Inferior parietal cortex (tissue), 1 donor: ENCODE measurements around the gene ATP2A2.

Experiments used
- DNase-seq: peaks from one replicate; pipeline ENCODE4 v3.0.0-alpha.2; 2016; ENCODE audit errors: extremely low spot score

Gene ATP2A2

DNA sequence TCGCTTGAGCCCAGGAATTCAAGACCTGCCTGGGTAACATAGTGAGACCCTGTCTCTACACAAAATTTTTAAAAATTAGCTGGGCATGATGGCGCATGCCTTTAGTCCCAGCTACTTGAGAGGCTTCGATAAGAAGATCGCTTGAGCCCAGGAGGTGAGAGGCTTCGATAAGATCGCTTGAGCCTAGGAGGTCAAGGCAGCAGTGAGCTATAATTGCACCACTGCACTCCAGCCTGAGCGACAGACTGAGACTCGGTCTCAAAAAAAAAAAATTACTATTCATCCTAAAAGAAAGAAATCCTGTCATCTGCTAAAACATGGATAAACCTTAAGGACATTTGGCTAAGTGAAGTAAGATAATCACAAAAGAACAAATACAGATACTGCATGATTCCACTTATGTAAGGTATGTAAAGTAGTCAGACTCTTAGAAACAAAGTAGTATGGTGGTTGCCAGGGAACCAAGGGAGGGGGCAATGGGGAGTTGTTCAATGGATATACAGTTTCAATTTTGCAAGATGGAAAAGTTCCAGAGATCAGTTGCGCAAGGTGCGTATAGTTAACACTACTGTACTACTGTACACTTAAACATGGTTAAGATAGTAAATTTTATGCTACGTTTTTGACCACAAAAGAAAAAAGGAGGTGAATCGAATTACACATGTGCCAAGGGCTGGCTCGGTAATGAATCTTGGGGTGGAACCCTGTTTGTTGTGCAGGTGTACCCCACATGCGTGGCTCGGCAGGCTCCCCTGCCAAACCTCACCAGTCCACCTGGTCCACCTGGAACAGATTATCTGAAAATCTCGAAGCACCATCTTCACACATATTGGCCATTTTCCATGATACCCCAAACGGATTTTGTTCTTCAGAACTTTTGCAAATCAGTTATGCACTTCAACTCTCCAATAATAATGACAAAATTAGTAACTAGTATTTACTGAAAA lies 18.3 kb upstream of the ATP2A2 start:
- DNase-seq, result no peak

DNA sequence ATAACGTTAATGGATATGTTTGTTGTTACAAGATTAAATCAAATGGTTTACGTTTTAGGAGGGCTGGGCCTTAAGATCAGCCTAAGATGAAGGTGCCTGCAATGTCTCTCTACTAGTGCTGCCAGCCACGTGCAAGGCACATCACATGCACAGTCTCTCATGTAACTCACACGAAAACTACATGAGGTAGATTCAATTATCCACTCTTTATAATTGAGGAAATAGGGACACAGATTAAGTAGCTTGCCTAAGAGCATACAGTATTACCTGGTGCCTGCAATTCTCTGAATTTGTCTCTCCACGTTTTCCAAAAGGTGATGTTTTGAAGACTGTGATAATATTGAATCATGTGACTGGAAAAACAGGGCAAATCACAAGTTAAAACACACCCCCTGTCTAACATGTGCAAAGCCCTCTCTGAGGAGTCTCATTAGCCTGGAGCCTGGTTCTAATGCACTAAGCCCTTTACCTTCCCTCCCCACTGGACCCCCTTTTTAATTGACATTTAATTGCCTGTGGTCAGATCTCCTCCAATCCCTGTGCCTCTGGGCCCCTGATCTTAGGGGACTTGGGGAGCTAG lies 14.6 kb upstream of the ATP2A2 start:
- no peak for DNase-seq

DNA sequence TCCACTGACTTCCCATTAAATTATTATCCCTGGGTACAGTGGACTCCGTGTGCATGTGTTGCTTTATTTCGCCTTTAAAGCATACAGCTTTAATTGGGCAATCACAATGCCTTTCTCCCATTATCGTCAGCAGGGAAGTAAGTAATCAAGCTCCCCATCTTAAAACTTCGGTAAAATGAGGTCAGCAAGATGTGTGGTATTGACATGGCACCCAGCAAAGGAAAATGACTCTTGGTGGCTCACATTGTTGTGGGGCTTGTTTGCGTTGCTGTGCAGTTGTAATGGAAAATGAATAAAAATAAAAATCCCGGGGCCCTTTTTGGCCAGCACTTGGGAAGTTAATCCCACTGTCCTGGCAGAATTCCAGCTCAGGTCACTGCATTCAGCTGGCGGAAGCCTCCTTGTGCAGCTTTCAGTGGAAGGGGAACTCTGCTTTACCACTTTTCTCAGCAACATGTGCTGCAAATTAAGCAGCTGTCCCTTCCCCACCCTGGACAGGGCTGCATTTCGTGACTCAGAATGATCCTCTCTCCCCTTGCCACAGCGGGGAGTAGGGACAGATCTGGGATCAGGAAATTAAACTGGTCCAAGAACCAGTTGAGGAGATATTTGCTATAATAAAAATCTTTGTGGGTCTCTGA lies 13.9 kb upstream of the ATP2A2 start:
- no peak for DNase-seq

DNA sequence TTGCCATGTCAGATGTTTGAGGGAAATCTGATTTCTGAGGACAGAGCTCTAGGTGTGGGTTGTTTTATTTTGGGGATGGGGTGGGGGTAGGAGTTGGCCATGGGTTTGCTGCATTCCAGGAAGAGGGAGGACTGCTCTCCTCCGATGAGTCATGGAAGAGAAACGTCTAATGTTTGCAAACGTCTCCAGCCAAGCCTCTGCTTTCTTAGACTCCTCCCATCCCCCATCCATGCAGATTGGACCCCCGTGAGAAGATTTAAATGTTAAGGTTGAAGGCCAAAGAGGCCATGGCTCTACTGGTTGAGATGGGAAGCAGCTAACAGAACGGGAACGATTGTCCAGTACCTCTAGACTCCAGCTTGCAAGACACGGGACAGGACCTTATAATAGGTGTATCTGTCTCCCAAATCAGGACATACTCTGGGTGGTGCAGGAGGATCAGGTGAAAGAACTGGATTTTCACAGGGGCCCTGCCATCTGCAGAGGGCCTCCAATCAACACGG lies 11.4 kb upstream of the ATP2A2 start:
- DNase-seq, result no peak

DNA sequence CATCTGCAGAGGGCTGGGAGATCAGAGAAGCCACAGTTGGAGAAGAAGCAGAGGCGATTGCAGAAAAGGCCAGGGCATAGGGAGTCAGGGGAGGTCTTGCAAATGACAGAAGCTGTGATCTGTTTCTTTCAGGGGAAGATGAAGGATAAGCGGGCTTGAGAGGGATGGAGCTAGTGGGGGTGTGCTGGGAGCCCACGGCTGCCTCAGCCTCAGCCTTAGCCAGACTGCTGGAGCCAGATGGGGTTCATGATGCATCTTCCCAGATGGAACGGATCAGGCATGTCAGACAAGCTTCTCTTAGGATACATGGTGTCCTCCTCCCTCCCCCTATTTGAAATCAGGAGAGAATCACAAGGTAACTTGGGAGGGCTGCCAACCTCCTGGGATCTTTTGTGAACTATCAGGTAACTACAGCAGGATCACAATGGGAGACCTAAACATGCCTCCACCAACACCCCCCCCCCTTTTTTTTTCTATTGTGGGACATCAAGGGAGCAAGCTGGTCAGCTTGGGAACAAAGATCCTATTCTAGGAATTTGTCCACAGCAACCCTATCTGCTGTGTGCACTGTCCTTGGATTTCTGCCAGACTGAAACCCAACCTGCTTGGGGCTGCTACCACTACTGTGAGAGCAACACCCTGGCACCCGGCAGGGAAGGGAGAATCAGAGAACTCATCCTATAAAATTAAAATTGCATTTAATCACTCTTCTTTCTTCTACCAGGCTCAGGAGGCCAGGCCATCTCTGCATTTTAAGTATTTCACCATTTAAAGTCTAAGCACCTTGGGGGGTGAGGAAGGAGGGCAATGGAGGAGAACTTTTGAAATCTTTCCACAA lies 10.7 kb upstream of the ATP2A2 start:
- peak; percentile 42 for DNase-seq

DNA sequence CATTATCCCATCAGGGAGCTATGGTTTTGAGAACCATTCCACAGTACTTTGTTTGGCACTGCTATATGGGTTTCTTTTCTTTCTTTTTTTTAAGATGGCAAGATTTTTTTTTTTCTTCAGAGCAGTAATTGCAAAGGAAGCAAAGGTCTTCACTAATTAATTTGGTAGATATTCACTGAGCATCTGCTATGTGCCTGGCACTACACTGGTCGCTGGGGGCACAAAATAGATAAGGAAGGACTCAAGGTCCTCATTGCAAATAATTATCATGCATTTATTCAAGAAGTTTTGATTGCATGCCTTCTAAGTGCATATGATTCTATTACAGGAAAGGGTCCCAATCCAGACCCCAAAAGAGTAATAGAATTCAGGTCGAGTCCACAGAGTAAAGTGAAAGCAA lies 10.0 kb upstream of the ATP2A2 start:
- no peak for DNase-seq

DNA sequence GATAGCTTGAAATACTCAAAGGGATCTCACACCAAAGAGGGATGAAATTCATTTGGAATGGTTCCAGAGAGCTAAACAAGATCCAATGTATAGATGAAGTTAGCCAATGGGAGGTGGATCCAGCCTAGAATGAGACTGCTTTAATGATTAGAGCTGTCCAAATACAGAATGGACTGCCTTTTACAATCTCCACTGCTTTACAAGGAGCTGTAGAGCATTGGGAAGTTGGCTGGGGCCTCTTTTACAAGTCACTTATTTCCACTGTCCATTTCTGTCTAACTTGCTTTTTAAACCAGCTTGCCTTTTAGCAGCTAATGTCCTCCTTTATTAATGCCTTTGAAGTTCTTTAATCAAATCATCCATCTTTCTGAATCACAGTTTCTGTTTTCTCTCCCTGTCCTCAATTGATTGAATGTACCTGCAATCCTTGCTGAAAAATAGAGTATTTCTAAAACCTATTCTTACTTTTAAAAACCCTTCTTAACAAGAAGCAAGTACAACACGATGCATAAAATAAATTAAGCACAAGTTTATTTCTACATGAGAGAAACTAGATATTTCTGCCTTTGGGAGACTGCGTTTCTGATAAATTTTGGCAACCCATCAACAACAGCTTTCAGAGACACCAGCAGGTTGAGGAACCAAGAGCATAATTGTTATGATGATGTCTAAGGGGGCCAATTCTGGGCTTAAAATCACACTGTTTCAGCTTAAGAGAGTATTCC lies 3.4 kb upstream of the ATP2A2 start:
- DNase-seq, result no peak

DNA sequence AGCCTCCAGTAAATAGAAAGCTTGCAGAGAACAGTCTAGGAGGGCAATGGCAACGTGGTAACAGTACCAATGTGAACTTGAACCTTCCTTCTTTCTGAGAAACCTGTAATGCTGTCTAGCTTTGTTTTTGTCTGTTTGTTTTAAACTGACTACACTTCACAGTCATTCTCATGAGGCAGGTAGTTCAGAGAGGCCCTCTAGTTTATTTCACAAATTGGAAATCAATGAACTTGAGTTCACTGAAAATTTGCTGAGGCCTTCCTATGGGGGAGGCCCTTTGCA lies 2.9 kb upstream of the ATP2A2 start:
- DNase-seq, result no peak

DNA sequence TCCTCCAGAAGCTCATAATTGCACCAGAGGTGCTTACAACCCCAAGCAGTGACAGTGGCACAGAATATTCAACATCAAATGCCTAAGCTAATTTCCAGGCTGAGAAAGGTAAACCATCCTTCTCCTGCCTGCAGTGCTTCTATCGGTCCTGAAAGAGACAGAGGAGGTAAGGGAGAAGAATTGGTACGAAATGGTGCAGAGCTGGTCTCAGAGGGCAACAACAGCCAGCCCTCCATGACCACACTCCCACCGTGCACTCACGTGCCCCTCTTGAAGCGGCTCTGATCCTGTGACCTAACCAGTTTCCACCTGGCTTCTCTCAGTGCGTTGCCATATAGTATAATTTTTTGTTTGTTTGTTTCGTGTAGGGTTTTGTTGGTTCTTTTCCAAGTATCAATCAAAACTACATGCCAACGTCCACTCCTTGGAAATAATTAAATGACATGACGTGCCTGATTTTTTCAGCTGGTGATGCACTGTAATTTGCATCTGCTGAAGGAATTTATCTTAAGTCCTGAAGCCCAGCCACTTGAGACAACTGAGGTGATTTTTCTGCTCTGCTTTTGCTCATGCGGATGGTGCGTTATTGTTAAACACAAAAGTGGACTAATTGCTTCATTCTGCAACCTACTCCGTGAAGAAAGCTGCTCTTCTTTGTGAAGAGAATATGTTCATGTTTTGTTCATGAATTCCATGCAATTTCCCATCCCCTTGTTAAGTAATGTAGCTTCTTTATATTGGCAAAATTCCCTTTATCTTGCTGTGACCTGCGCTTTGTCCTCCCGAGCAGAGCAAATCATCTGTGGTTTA lies 1.3 kb upstream of the ATP2A2 start:
- no peak for DNase-seq

DNA sequence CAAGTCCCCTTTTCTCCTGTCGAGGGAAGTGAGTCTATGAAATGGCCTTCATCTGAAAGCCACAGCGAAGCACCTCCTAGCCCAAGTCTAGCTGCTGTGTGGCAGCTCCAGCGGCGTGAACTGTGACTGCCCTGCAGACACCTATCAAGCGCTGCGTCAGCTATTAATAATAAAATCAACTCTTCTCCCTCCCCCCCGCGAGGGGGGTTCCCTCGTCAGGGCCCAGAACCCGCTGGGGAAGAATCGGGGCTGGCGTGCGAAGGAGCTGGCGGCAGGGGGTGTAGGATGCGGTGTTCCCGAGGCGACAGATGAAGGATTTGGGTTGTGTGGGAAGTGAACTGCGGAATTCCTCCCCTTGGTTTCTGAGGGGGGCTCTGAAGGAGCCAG lies 662 bp upstream of the ATP2A2 start:
- peak; percentile 62 for DNase-seq

DNA sequence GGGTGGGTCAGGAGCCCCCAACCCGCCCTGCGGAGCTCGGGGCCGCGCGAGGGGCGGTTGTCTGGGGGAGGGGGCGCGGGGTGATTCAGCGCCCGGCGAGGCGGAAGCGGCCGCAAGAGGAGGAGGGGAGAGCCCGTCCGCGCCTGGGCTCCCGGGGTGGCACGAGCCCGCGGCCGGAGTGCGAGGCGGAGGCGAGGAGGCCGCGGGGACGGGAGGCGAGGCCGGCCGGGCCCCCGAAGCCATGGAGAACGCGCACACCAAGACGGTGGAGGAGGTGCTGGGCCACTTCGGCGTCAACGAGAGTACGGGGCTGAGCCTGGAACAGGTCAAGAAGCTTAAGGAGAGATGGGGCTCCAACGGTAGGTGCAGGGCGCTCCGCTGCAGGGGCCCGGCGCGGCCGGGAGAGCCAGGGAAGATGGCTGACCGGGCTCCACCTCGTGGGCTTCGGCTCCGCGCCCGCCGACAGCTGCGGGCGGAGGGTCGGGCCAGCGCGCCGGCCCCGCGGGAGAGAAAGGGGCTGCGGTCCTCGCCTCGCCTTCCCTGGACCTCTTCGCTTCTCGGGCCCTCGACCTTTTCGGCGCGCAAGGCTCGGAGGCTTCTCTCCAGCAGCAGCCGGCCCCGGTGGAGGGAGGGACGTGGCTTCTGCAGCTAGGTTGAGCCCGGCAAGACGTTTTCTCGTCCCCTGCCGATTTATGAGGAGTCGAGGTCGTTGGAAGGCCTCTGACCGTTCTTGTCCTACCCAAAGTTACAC lies 677 bp downstream of the ATP2A2 start:
- DNase-seq, result no peak

DNA sequence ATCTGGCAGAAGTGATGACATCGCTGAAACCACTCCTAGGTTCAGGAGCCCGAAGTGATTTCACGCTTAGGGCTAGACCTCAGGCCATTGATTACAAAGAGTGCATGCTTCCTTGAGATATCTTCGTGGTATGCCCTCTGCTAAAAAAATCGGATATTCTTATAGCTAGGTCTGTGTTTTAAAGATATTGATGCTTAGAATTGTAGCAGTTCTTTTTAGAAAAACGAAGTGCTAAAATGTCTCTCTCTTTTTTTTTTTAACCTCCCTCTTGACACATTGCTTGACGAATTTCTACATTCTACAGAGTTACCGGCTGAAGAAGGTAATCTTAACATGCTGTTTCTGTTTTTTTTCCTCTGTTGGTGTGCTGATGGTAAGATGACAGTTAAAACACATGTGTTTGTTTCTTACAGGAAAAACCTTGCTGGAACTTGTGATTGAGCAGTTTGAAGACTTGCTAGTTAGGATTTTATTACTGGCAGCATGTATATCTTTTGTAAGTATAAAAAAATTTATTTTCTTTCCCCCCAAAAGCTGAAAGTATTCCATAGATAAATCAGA lies 1.3 kb downstream of the ATP2A2 start:
- peak; percentile 44 for DNase-seq

DNA sequence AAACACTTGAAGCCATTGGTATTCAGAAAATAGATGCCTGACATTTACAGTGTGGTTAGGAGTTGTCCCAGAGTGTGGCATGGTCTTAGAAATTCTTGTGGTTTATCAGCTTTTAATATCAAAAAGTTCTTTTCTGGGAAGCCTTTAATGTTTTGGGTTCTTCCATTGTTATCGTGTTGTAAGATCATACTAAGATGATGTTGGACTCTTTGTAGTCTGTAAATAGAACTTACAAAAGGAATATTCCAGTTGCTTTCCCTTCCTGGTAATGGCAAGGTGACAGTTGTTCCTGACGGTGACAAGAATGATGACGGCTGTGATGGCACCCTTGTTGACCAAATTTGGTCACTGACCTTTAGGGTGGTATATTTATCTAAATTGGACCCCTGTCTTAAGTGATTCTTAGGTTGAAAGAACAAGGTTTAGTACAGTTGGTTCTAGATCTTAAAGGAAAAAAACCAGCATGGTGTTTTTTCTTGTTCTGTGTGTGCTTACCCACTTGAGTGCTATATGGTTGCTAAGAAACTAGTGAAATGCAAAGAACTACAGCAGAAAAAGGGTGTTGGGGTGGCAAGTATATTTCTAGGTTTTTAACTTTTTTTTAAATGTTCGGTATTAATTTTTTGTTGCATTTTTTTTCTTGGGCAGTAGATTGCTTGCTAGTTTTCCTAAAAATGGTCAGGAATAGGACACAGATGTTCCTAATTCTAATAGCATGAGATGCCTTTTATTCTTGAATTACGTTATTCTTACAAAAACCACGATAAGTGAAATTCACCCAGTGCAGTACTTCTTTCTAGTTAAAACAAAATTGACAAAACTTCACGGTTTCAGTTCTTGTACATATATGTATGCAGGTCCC lies 2.1 kb downstream of the ATP2A2 start:
- DNase-seq, result no peak

DNA sequence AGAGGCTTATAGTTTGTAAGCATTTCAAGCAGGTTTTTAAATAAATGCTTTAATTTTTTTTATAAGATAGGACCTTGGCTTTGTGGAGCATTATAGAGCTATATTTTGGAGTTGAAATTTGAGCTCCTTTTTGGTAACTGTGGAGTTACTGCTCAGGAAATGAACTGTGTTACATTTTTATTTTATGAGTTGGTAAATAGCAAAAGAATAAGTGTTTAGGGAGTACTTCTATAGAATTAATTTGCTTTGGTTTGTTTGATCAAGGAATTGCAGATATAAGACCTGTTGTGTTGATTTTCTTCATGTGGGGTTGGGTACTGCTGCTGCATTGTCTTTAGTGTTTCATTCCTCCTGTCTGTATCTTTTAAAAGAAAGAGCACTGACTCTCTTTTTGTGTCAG lies 3.5 kb downstream of the ATP2A2 start:
- no peak for DNase-seq

DNA sequence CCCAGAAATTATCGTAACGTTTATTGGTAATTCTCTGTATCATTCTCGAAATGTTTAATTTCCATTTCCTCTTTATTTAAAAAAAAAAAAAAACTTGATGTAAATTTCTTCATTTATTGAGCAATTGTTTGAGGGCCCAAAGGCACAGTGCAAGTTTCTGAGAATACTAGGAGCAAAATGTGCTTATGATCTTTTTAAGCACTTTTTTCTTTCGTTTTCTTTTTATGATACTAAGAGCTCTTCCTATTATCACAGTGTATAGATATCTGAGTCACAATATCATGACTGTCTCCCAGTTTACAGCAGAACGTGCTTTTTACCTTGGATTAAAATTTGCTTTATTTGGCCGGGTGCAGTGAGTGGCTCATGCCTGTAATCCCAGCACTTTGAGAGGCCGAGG lies 5.6 kb downstream of the ATP2A2 start:
- no peak for DNase-seq

DNA sequence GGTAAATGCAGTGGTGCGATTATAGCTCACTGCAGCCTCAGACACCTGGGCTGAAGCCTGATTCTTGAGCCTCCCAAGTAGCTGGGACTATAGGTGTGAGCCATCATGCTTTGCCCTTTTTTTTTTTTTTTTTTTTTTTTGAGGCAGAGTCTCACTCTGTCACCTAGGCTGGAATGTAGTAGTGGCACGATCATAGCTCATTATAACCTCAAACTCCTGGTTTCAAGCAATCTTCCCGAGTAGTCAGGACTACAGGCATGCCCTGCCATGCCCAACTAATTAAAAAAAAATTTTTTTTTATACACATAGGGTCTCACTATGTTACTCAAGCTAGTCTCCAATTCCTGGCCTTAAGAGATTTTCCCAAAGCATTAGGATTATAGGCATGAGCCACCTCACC lies 6.9 kb downstream of the ATP2A2 start:
- DNase-seq, result no peak

DNA sequence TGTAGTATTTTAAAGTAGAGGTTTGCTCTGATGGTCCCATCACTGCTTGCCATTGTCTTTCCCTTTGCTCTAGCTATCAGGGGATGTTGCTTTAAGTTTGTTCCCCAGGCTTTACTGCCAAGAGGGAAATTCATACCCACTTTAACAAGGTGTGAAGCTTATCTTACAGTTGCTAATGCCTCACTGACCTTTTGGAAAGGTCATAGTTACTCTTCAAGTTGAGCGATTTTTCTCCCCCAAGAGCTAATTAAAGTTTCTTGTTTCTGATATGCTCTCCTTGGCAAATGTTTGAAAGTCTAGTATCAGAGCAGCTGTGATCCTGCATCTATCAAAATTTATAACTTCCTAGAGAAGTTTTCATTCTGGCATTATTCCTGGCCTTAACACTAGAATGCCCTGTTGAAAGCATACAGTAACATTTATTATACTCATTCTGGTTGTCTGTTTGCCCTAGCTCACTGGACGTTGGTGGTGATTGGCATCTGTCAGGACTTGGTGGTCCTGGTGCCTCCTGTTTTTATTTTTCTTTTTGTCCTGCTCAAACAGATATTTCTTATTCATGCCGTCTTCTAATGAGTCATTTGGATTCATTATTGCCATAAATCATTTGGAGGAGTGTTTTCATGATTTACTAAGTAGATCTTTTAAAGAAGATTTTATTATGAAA lies 8.1 kb downstream of the ATP2A2 start:
- no peak for DNase-seq

DNA sequence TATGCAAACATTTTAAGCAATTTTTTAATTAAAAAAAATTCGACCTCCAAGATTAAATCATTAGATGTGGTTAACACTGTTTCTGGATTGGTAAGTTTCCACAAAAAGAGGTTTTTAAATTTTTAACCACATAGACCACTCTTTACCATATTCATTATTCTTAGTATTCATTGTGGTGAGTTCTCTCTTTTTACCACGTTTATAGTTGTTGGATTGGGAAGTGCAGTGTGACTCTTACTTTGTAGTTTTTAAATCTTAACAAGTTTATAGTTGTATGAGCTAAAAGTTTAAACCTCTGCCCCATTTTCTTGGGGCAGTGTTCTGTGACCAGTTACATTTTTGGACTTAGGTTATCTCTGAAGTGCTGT lies 8.6 kb downstream of the ATP2A2 start:
- no peak for DNase-seq
